SH-SY5Y (cell line): ENCODE data around the gene CYP1B1.

Experiments used
- GATA2 ChIP-seq: IDR thresholded peaks from 2 replicates; pipeline ENCODE4 v1.6.1; 2011; ENCODE audit warnings: mild to moderate bottlenecking, low read depth, low read length
- GATA3 ChIP-seq: IDR thresholded peaks from 2 replicates; pipeline ENCODE4 v1.6.1; 2011; ENCODE audit warnings: low read depth, mild to moderate bottlenecking, low read length, moderate library complexity

Gene CYP1B1

DNA sequence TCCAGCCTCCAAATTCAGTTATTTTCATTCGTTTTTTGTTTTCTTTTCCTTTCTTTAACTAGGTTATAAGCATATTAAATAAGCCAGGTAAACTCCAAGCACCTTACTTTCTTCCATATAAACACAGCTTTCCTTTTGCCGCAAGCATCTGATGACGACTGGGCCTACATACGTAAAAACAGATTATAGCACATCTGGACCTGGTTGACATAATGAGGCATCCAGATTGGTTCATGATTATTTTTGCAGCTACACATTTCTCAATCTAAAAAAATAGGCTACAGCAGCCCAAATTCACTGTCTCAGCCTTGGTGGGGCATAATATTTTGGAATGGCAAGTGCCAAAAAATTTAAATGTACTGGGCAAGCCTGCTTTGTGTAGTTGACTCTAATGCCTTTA is 7.7 kb downstream of the CYP1B1 start:
- TF ChIP-seq GATA2 (peak; percentile 84), GATA3 (peak; percentile 83)

DNA sequence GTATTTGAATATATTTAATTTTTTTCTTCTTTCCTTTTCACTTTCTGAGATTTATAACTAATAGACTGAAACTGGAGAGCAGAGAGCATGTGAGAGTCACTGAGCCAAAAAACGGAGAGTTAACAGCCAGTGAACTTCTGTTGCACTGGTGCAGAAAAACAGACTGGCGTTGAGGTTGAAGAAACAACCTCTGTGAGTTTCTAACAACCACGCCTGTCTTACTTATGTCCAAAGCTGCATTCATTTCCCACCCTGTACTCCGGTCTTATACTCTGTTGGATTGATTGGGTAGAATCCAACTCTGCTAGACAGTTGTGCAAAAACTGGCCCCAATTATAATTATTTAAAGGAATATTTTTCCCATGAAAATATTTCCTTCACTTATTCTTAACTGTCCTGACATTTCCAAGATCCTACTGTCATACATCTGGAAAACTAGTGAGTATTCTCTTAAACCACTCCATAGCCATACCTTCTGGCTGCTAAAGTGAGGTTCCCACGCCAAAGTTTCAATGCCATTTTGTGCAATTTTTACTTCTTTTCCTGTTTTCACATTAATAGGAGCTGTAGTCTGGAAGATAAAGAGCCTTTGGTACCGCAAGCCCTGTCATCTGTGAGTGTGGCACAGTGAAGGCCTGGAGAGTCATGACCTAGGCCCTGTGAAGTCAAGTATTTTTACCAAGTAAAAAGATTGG is 9.4 kb downstream of the CYP1B1 start:
- TF ChIP-seq GATA3 (no peak), GATA2 (no peak)

DNA sequence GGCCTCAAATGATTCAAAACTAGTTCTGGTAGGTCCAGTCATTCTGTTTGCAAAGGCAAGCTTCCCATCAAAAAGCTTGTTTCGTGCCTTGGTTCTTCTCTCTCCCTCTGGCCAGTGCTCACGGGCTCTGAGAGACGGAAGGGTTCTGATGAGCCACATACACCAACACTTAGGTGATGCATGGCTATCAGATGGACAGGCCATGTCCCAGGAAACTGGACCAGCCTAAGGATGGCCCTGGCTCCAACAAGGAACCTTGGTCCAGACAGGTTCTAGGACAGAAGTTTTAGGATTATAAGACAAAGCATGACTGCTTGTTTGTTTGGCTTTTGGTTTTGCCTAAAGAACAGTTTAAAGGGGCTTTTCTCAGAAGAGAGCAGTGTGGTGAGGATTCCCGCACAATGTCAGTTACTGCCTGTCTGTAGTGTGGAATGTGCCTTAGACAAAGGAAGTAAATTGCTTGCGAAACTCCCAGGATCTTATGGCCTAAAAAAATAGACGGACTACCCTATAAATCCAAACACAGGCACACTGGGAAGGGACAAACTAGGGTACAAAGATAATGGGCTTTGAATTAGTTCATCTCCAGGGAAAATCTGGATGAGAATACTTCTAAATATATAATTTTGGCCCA is 10.3 kb downstream of the CYP1B1 start:
- TF ChIP-seq GATA3 (no peak), GATA2 (no peak)

DNA sequence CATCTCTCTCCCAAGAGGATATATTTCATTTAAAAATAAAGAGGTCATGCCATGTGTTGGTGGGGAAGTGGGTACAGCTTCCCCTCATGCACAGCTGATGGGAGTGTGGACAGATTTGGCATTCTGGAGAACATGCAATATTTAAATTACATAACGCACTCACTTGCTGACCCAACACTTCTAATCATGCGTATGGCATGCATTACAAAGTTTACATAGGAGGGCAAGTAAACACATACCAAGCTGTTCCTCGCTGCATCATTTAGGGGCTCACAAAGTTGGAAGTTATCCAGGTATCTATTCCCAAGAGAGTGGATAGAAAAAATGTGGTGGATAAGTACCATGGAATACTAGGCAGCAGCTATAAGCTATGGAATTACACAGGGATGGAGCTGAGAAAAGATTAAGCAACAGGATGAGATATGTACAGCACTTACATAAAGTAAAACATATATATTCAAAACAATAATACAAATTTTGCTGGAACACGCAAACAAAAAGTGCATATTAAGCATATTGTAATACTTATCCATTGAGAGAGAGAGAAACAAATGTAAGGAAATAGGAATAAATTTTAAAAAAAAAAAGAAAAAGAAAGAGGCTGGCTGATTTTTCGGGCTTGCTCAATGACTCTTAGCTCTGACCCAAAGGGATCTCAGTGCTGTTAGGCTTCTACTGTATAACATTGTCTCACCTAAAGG is 11.0 kb downstream of the CYP1B1 start:
- TF ChIP-seq GATA3 (no peak), GATA2 (no peak)

DNA sequence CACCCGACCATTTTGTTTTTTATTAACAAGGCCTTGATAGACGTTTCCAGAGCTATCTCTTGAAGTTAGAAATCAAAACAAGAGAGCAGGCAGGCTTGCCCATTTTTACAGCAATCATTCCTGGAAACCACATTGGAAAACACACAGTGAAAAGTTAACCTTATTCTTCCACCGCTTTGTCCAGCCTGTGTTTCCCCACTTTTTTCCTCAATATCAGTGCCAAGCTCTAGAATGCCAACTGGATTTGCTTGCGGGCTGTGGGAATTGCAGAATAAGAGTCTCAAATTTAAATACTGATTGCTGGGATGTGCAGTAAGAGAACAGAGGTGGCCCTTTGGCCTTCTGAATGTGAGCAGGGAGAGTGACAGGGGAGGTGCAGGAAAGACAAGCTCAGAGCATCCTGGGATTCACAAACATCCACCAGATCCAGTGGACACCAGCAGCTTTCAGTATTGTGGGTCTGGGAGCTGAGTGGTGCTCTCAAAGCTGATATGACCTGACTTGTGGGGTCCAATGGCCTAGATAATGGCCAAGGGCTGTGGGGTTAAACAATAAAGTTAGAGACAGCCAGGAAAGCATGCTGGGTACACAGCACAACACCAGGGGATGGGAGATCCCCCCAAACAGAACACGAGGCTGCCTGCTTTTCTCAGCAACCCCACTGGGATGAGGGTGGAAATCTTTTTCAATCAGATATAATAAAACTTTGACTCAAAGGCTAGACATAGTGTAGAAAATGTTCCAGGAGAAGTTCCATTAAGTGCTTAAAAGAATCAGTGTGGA is 15.5 kb downstream of the CYP1B1 start:
- TF ChIP-seq GATA2 (no peak), GATA3 (no peak)

DNA sequence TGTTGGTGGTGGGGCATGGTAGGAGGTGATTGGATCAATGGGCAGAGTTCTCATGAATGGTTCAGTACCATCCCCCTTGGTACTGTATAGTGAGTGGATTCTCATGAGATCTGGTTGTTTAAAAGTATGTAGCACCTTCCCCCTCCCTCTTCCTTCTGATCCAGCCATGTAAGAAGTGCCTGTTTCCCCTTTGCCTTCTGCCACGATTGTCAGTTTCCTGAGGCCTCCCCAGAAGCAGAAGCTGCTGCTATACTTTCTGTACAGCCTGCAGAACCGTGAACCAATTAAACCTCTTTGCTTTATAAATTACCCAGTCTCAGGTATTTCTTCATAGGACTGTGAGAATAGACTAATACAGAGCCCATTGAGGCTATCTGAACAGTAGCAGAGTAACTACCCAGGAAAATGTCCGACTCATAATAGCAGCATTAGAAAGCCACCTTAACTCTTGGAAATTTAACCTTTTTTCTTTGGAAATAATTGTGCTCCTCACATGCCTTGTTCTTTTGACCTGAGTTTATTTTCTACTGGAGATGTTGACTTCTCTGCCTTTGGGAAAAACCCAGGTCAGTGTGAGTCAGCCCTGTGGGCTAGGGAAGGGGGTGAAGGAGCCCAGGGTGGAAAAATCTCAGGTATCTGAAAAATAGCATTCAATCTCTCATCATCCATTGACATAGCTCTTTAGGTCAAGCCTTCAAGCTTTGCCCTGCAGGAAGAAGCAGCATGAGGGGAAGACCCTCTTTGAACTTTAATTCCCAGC is 18.1 kb downstream of the CYP1B1 start:
- TF ChIP-seq GATA2 (no peak), GATA3 (no peak)

DNA sequence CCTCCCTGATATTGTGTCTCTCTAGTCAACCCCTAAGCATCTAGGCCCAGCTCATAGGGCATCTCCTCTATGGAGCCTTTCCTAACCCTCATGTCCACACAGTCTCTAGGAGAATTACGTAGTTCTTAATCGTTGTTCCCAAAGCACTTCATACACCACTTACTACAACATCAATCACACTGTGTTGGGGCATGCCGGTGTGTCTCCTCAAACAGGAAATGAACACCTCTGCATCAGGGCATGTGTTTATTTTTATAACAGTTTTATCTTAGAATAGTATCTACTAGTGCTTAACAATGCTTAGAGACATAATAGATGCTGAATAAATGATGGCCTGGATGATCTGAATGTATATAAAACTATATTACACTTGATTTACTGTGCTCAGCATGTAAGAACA is 19.7 kb downstream of the CYP1B1 start:
- TF ChIP-seq GATA2 (no peak), GATA3 (no peak)

DNA sequence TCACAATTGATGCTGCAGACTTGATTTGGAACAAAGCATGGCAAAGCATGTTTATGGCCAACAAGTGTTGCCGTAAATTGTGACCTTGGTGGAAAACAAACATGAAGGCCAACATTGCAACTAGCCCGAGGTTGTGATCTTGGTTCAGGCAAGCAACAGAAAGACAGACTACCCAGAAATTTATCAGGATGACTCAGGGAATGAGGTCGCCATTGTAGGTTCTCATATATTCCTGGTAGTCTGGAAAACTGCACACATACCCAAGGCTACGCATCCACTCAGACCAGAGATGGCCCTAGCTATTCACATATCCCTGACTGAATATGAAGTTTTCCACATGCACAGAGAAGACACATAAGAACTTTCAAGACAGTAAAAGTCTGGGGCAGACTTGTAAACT is 30.1 kb downstream of the CYP1B1 start:
- TF ChIP-seq GATA2, result no peak
- TF ChIP-seq GATA3, result no peak

DNA sequence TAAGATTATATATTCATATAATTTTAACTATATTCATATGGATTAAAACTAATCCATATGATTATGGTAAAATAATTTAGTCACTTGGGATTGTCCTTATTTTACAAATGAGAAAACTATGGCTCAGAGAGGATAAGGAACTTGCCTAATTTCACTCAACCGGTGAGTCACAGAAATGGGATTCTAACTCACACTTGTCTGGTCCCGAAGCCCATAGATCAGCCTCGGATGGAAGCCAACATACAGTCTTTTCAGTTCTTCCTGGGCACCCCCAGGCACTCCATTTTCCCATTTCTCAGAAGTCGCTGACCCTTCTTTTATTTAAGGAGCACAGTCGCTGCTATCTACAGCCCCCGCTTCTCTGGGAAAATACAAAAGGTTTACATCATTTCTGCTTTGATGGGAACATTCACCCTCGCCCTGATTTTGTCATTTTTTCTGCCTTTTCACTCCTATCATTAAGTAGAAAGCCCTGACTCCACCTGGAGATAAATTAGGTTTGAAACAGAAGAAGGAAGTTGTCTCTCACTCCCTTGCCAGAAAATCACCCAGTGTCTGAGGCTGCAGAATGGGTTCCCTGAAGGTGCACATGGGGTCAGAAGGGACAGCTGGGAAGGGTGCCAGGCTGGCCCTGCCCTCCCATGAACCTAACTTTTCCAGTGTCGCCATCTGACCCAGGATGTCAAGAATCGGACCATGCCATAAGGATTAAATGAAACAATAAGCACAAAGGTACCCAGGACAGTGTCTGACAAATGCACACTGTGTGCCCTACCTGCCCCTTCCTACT is 36.6 kb downstream of the CYP1B1 start:
- TF ChIP-seq GATA2 (no peak), GATA3 (no peak)

DNA sequence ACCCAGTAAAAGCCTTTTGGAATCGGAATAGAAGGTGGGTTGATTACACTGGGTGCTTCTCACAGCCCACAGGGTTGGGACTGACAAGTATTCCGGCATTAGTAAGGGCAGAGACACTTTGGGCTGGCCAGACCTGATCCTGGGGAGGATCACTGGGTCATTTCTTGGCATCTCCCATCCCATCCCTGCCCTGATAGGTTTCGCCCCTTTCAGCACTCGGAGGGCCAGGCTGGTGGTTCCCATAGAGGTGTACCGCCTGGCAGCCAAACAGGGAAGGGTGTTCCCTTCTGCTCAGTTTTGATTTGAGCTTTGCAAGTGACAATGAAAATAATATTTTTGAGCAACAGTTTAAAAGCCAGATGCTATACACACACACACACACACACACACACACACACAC is 37.3 kb downstream of the CYP1B1 start:
- TF ChIP-seq GATA3 (no peak), GATA2 (no peak)

DNA sequence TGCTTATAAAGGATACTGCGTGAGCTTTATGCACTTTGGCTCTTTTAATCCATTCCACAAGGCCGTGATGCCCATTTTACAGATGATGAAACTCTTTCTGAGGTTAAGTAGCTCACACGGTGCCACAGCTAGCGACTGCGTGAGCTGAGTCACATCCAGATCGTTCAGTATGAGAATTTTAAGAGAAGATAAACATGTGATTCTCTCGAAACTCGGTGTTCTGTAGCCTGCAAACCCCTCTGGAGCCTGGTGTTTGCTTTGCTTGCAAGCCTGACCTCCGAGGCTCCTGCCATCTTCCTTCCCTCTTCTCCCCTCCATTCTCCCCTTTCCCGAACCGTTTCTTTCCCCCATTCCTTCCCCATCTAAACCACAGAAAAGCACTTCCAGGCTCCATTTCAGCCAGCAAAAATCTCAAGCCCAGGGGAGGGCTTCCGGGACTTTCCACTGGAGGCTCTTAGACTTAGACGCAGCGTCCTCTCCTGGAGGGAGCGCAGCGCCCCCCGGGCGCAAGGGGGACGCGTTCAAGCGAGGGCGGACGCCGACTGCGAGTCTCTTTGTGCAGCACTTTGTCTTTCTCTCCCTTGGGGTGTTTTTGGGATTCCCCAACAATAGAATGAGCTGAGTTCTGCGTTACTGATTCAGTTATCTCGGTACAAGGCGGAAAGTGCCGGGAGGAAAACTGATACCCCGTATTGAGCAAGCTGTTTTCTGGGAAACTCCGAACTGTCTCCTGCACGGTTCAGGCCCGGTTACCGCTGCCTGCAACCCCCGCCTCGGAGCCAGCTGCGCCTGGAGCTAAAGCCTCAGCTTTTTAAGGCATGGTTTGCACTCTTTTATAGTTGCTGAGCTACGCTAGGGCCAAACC is 38.0 kb downstream of the CYP1B1 start:
- TF ChIP-seq GATA2, result no peak
- no peak for TF ChIP-seq GATA3

DNA sequence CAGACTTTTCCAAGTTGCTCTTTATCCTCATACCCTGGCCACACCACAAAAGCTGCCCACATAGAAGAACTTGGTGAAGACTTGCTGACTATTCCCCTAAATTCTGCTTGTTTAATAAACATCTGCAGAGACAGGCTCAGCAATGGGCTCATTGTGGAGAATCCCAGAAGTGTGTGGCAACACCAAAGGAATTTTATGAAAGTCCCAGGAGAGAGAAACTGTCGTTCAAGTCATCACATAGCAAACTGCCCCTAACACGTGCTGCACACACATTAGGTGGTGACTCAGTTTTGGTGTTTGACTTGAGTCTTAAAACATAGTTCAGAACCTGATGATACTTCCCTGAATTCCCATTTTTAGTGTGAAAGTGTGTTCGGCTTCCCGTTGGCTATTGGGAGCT is 38.6 kb downstream of the CYP1B1 start:
- TF ChIP-seq GATA3 (no peak), GATA2 (no peak)
